HepG2 (cell line): Measurements from ENCODE around the gene ZNF771. TPM values are rescaled to one million over a fixed set of nuclear protein-coding genes. Genes with fewer than 3 reads are reported as not detected.

ENCODE experiments used
- CEBPB ChIP-seq: IDR thresholded peaks from 2 replicates; pipeline ENCODE4 v1.6.1; 2011; ENCODE audit warnings: low read depth, low read length, improper control_type of control experiment, borderline replicate concordance
- ELF3 ChIP-seq: IDR thresholded peaks from 2 replicates; pipeline ENCODE4 v1.6.1; 2016; ENCODE audit warnings: missing genetic modification reagents, missing compliant biosample characterization
- ERF ChIP-seq: IDR thresholded peaks from 2 replicates; pipeline ENCODE4 v1.6.1; 2018; ENCODE audit warnings: missing biosample characterization, missing genetic modification reagents
- HMG20B ChIP-seq: conservative IDR thresholded peaks from 2 replicates; pipeline ENCODE4 v1.6.1; 2016; ENCODE audit warnings: missing genetic modification reagents, missing compliant biosample characterization
- KLF11 ChIP-seq: IDR thresholded peaks from 2 replicates; pipeline ENCODE4 v1.6.1; 2016; ENCODE audit warnings: missing compliant biosample characterization
- ZNF12 ChIP-seq: sonication (generic); formaldehyde crosslinking; IDR thresholded peaks from 2 replicates; pipeline ENCODE4 v1.5.0; 2020; ENCODE audit warnings: missing genetic modification reagents
- ZNF274 ChIP-seq: sonication (generic); formaldehyde crosslinking; IDR thresholded peaks from 2 replicates; pipeline ENCODE4 v1.5.1; 2020; ENCODE audit warnings: mild to moderate bottlenecking, missing genetic modification reagents
- ZNF460 ChIP-seq: sonication (generic); formaldehyde crosslinking; IDR thresholded peaks from 2 replicates; pipeline ENCODE4 v1.5.1; 2020; ENCODE audit warnings: missing genetic modification reagents, mild to moderate bottlenecking, borderline replicate concordance
- ZNF614 ChIP-seq: IDR thresholded peaks from 2 replicates; pipeline ENCODE4 v1.6.1; 2018; ENCODE audit warnings: missing biosample characterization, missing genetic modification reagents, inconsistent platforms, borderline replicate concordance
- ZNF670 ChIP-seq: sonication (generic); formaldehyde crosslinking; IDR thresholded peaks from 2 replicates; pipeline ENCODE4 v1.8.0; 2022; ENCODE audit warnings: mild to moderate bottlenecking, missing genetic modification reagents, borderline replicate concordance
- ZNF713 ChIP-seq: sonication (generic); formaldehyde crosslinking; IDR thresholded peaks from 2 replicates; pipeline ENCODE4 v1.4.0; 2020; ENCODE audit warnings: mild to moderate bottlenecking, missing genetic modification reagents
- ZNF75D ChIP-seq: sonication (generic); formaldehyde crosslinking; IDR thresholded peaks from 2 replicates; pipeline ENCODE4 v1.8.1; 2023; ENCODE audit warnings: missing genetic modification reagents, mild to moderate bottlenecking, borderline replicate concordance
- ZNF788 ChIP-seq: sonication (generic); formaldehyde crosslinking; IDR thresholded peaks from 2 replicates; pipeline ENCODE4 v1.5.0; 2020; ENCODE audit warnings: mild to moderate bottlenecking, missing genetic modification reagents, borderline replicate concordance
- ZSCAN9 ChIP-seq: IDR thresholded peaks from 2 replicates; pipeline ENCODE4 v1.6.1; 2016; ENCODE audit warnings: borderline replicate concordance
- polyA plus RNA-seq, 8 experiments: library from polyadenylated mRNA; depleted of rRNA in 3 of 8; stranded (reverse) in 7 of 8; unstranded in 1 of 8; fragments of >200 nt; fragmentation: Illumina TruSeq in 4 of 8; extraction: Trizol in 4 of 8; gene quantifications; 2 replicates each; pipeline versions ENCODE4 v1.2.1 to v1.2.3, GENCODE V29; 2011 to 2016; ENCODE audit warnings: low read depth in 4 of 8, missing spikeins in 1 of 8, mixed read lengths in 1 of 8; ENCODE audit not compliant: insufficient read depth in 1 of 8
- total RNA-seq, 5 experiments: library from RNA; depleted of rRNA; stranded (reverse); fragments of >200 nt; fragmentation: Illumina TruSeq; extraction: Trizol; gene quantifications; 2 replicates each; pipeline ENCODE4 v1.2.3, GENCODE V29; 2016; ENCODE audit warnings: low read depth in 1 of 5
- TF ChIP-seq, protein P1 (sequence below): sonication (generic); formaldehyde crosslinking; IDR thresholded peaks from 2 replicates; pipeline ENCODE4 v1.5.1; 2020; ENCODE audit warnings: mild to moderate bottlenecking, moderate library complexity, missing genetic modification reagents
- TF ChIP-seq, protein P2 (sequence below): sonication (generic); formaldehyde crosslinking; IDR thresholded peaks from 2 replicates; pipeline ENCODE4 v1.8.0; 2022; ENCODE audit warnings: missing genetic modification reagents, mild to moderate bottlenecking, moderate library complexity, borderline replicate concordance
- TF ChIP-seq, protein P3 (sequence below): sonication (generic); formaldehyde crosslinking; IDR thresholded peaks from 2 replicates; pipeline ENCODE4 v1.4.0; 2020; ENCODE audit warnings: missing genetic modification reagents
- TF ChIP-seq, protein P4 (sequence below): sonication (generic); formaldehyde crosslinking; IDR thresholded peaks from 2 replicates; pipeline ENCODE4 v1.5.0; 2020; ENCODE audit warnings: missing genetic modification reagents
- TF ChIP-seq, protein P5 (sequence below): sonication (generic); formaldehyde crosslinking; IDR thresholded peaks from 2 replicates; pipeline ENCODE4 v1.4.0; 2020; ENCODE audit warnings: missing genetic modification reagents

Gene ZNF771
- total and polyA plus RNA-seq, 2 of the 13 experiments (the other 11 are each of a cell fraction or from before 2014, with no cell fraction given), result 5.0 to 11.8 TPM

DNA sequence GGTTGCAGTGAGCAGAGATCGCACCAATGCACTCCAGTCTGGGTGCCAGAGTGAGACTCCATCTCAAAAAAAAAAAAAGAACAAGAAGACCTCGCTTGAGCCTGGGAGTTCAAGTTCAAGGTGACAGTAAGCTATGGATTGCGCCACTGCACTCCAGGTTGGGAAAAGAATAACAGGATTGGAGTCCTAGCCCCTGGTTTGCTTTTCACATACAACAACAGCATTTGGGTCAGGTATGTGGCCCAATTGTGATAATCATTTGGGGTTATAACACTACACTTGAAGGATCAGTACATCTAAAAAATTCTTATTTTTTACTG lies 41.7 kb downstream of the ZNF771 start (continued):
- peak; percentile 67; the same call in 1 of the 2 replicates for TF ChIP-seq ERF
- TF ChIP-seq HMG20B, result peak; percentile 71; the same call in 1 of the 2 replicates
- TF ChIP-seq, protein P1, sequence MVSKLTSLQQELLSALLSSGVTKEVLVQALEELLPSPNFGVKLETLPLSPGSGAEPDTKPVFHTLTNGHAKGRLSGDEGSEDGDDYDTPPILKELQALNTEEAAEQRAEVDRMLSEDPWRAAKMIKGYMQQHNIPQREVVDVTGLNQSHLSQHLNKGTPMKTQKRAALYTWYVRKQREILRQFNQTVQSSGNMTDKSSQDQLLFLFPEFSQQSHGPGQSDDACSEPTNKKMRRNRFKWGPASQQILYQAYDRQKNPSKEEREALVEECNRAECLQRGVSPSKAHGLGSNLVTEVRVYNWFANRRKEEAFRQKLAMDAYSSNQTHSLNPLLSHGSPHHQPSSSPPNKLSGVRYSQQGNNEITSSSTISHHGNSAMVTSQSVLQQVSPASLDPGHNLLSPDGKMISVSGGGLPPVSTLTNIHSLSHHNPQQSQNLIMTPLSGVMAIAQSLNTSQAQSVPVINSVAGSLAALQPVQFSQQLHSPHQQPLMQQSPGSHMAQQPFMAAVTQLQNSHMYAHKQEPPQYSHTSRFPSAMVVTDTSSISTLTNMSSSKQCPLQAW (CRISPR knock-in tag), result no peak; the same call in 1 of the 2 replicates
- 0 out of 2 replicates have a peak, but pooled peaks have one; percentile 19 for TF ChIP-seq ELF3 (CRISPR knock-in tag)
- TF ChIP-seq, protein P2, sequence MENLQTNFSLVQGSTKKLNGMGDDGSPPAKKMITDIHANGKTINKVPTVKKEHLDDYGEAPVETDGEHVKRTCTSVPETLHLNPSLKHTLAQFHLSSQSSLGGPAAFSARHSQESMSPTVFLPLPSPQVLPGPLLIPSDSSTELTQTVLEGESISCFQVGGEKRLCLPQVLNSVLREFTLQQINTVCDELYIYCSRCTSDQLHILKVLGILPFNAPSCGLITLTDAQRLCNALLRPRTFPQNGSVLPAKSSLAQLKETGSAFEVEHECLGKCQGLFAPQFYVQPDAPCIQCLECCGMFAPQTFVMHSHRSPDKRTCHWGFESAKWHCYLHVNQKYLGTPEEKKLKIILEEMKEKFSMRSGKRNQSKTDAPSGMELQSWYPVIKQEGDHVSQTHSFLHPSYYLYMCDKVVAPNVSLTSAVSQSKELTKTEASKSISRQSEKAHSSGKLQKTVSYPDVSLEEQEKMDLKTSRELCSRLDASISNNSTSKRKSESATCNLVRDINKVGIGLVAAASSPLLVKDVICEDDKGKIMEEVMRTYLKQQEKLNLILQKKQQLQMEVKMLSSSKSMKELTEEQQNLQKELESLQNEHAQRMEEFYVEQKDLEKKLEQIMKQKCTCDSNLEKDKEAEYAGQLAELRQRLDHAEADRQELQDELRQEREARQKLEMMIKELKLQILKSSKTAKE, result peak; percentile 73
- TF ChIP-seq CEBPB, result peak; percentile 93
- no peak for TF ChIP-seq ZNF713
- 0 out of 2 replicates have a peak, but pooled peaks have one; percentile 36 for TF ChIP-seq KLF11 (CRISPR knock-in tag)
- no peak; the same call in 1 of the 2 replicates for TF ChIP-seq ZSCAN9
- TF ChIP-seq ZNF460 (CRISPR knock-in tag), result peak; percentile 52; the same call in 1 of the 2 replicates
- TF ChIP-seq, protein P3, sequence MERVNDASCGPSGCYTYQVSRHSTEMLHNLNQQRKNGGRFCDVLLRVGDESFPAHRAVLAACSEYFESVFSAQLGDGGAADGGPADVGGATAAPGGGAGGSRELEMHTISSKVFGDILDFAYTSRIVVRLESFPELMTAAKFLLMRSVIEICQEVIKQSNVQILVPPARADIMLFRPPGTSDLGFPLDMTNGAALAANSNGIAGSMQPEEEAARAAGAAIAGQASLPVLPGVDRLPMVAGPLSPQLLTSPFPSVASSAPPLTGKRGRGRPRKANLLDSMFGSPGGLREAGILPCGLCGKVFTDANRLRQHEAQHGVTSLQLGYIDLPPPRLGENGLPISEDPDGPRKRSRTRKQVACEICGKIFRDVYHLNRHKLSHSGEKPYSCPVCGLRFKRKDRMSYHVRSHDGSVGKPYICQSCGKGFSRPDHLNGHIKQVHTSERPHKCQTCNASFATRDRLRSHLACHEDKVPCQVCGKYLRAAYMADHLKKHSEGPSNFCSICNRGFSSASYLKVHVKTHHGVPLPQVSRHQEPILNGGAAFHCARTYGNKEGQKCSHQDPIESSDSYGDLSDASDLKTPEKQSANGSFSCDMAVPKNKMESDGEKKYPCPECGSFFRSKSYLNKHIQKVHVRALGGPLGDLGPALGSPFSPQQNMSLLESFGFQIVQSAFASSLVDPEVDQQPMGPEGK (CRISPR knock-in tag), result peak; percentile 53; the same call in 1 of the 2 replicates
- no peak for TF ChIP-seq ZNF274 (CRISPR knock-in tag)
- TF ChIP-seq, protein P4, sequence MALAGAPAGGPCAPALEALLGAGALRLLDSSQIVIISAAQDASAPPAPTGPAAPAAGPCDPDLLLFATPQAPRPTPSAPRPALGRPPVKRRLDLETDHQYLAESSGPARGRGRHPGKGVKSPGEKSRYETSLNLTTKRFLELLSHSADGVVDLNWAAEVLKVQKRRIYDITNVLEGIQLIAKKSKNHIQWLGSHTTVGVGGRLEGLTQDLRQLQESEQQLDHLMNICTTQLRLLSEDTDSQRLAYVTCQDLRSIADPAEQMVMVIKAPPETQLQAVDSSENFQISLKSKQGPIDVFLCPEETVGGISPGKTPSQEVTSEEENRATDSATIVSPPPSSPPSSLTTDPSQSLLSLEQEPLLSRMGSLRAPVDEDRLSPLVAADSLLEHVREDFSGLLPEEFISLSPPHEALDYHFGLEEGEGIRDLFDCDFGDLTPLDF (CRISPR knock-in tag), result no peak
- TF ChIP-seq ZNF670, result 0 out of 2 replicates have a peak, but pooled peaks have one; percentile 18
- TF ChIP-seq ZNF12 (CRISPR knock-in tag), result 0 out of 2 replicates have a peak, but pooled peaks have one; percentile 22
- TF ChIP-seq, protein P5, sequence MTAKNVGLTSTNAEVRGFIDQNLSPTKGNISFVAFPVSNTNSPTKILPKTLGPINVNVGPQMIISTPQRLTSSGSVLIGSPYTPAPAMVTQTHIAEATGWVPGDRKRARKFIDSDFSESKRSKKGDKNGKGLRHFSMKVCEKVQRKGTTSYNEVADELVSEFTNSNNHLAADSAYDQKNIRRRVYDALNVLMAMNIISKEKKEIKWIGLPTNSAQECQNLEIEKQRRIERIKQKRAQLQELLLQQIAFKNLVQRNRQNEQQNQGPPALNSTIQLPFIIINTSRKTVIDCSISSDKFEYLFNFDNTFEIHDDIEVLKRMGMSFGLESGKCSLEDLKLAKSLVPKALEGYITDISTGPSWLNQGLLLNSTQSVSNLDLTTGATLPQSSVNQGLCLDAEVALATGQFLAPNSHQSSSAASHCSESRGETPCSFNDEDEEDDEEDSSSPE (CRISPR knock-in tag), result peak; percentile 31; the same call in 1 of the 2 replicates
- no peak for TF ChIP-seq ZNF75D (CRISPR knock-in tag)
- peak; percentile 76 for TF ChIP-seq ZNF614 (CRISPR knock-in tag)
- TF ChIP-seq ZNF788, result peak; percentile 58; the same call in 1 of the 2 replicates
